Loucy (cell line): ENCODE results near the gene PYY.

ENCODE experiments used
- H2AFZ ChIP-seq: fragments of 200-600 bp; sonication (generic); 2 replicates; pipeline ENCODE4 v1.6.0; 2016; ENCODE audit warnings: antibody characterized with exemption, mild to moderate bottlenecking, low read length, moderate library complexity
- H3F3A ChIP-seq: fragments of 200-600 bp; 2 replicates; pipeline ENCODE4 v1.6.0; 2016; ENCODE audit warnings: antibody characterized with exemption, low read depth, mild to moderate bottlenecking
- H3K27me3 ChIP-seq: fragments of 200-600 bp; sonication (generic); 2 replicates; pipeline ENCODE4 v1.6.1; 2014; ENCODE audit warnings: low read length, mild to moderate bottlenecking; ENCODE audit not compliant: insufficient read depth, poor library complexity, severe bottlenecking
- H3K36me3 ChIP-seq: fragments of 200-600 bp; sonication (generic); 2 replicates; pipeline ENCODE4 v1.6.1; 2016; ENCODE audit warnings: low read length; ENCODE audit not compliant: insufficient read depth
- H3K4me1 ChIP-seq: fragments of 200-600 bp; sonication (generic); 2 replicates; pipeline ENCODE4 v1.5.1; 2014; ENCODE audit warnings: low read length, mild to moderate bottlenecking; ENCODE audit not compliant: insufficient read depth, poor library complexity, severe bottlenecking
- H3K4me2 ChIP-seq: fragments of 200-600 bp; sonication (generic); 2 replicates; pipeline ENCODE4 v1.6.0; 2014; ENCODE audit warnings: antibody characterized with exemption, low read length, low read depth, mild to moderate bottlenecking; ENCODE audit not compliant: poor library complexity, severe bottlenecking
- H3K4me3 ChIP-seq: fragments of 200-600 bp; sonication (generic); 2 replicates; pipeline ENCODE4 v1.5.1; 2014; ENCODE audit warnings: low read length, mild to moderate bottlenecking, mixed read lengths; ENCODE audit not compliant: poor library complexity, severe bottlenecking
- H3K79me2 ChIP-seq: fragments of 200-600 bp; sonication (generic); 2 replicates; pipeline ENCODE4 v1.6.1; 2014; ENCODE audit warnings: low read length; ENCODE audit not compliant: insufficient read depth
- H3K9ac ChIP-seq: fragments of 200-600 bp; sonication (generic); 2 replicates; pipeline ENCODE4 v1.6.0; 2014; ENCODE audit warnings: mild to moderate bottlenecking, low read depth, low read length, moderate library complexity; ENCODE audit not compliant: poor library complexity, severe bottlenecking
- H3K9me2 ChIP-seq: fragments of 200-600 bp; sonication (generic); replicated peaks from 2 replicates; pipeline ENCODE4 v1.6.1; 2016; ENCODE audit warnings: low read depth, low read length, mixed read lengths
- H3K9me3 ChIP-seq: fragments of 200-600 bp; sonication (generic); 2 replicates; pipeline ENCODE4 v1.6.1; 2014; ENCODE audit warnings: mild to moderate bottlenecking, antibody characterized with exemption, low read length, low read depth; ENCODE audit not compliant: insufficient read depth
- H4K20me1 ChIP-seq: fragments of 200-600 bp; sonication (generic); 2 replicates; pipeline ENCODE4 v1.6.0; 2014; ENCODE audit warnings: antibody characterized with exemption, low read length, mild to moderate bottlenecking; ENCODE audit not compliant: insufficient read depth, poor library complexity, severe bottlenecking
- EZH2phosphoT487 ChIP-seq: fragments of 200-600 bp; IDR thresholded peaks from 2 replicates; pipeline ENCODE4 v1.6.1; 2018; ENCODE audit warnings: antibody characterized with exemption, mild to moderate bottlenecking, moderate library complexity, borderline replicate concordance
- TF ChIP-seq, protein P1 (sequence below): fragments of 200-600 bp; sonication (generic); conservative IDR thresholded peaks from 2 replicates; pipeline ENCODE4 v1.5.1; 2014; ENCODE audit warnings: mild to moderate bottlenecking, antibody characterized with exemption, low read length

PYY gene

DNA sequence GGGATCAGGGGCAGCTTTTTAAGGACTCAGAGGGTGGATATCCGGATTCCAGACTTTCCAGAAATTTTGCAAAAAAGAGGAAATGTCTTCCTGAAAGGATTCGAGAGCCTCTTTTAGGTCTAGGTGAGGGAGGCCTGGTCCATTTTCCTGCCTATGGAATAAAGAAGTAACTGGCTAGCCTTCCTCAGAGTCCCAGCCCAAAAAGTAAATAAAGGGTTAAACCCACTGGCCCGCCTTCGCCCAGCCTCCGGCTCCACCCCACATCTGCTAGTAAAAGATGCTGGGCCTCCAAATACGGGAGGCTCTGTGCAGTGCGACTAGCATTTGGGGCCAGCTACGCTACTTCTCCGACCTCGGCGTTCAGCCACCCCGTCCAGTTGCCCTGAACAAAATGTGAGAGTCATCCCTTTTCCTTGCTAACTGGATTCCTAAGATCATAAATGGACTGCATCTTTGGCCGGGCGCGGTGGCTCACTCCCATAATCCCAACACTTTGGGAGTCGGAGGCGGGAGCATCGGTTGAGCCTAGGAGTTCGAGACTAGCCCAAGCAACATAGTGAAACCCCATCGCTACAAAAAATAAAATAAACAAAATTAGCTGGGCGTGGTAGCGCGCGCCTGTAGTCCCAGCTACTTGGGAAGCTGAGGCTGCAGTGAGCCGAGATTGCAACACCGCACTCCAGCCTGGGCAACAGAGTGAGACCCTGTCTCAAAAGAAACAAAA lies 45.6 kb downstream of the PYY start:
- peak overlapping the region; percentile 96 for H2AFZ ChIP-seq
- no peaks in the 10 kb centered on the region for H3K9me3 ChIP-seq
- H3K4me3 ChIP-seq: peak overlapping the region; percentile 74
- no peak for TF ChIP-seq EZH2phosphoT487
- TF ChIP-seq, protein P1, sequence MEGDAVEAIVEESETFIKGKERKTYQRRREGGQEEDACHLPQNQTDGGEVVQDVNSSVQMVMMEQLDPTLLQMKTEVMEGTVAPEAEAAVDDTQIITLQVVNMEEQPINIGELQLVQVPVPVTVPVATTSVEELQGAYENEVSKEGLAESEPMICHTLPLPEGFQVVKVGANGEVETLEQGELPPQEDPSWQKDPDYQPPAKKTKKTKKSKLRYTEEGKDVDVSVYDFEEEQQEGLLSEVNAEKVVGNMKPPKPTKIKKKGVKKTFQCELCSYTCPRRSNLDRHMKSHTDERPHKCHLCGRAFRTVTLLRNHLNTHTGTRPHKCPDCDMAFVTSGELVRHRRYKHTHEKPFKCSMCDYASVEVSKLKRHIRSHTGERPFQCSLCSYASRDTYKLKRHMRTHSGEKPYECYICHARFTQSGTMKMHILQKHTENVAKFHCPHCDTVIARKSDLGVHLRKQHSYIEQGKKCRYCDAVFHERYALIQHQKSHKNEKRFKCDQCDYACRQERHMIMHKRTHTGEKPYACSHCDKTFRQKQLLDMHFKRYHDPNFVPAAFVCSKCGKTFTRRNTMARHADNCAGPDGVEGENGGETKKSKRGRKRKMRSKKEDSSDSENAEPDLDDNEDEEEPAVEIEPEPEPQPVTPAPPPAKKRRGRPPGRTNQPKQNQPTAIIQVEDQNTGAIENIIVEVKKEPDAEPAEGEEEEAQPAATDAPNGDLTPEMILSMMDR: no peak
- peaks cover 4% of the 10 kb centered on the region for H3K27me3 ChIP-seq
- peaks cover 9% of the 10 kb centered on the region for H3K4me1 ChIP-seq
- no peaks in the 10 kb centered on the region for H3F3A ChIP-seq
- H3K9ac ChIP-seq: peak overlapping the region; percentile 34
- H3K4me2 ChIP-seq: peak overlapping the region; percentile 96
- no peaks in the 10 kb centered on the region for H3K36me3 ChIP-seq
- no peaks in the 10 kb centered on the region for H3K79me2 ChIP-seq
- H4K20me1 ChIP-seq: no peaks in the 10 kb centered on the region
- H3K9me2 ChIP-seq: no peaks in the 10 kb centered on the region

DNA sequence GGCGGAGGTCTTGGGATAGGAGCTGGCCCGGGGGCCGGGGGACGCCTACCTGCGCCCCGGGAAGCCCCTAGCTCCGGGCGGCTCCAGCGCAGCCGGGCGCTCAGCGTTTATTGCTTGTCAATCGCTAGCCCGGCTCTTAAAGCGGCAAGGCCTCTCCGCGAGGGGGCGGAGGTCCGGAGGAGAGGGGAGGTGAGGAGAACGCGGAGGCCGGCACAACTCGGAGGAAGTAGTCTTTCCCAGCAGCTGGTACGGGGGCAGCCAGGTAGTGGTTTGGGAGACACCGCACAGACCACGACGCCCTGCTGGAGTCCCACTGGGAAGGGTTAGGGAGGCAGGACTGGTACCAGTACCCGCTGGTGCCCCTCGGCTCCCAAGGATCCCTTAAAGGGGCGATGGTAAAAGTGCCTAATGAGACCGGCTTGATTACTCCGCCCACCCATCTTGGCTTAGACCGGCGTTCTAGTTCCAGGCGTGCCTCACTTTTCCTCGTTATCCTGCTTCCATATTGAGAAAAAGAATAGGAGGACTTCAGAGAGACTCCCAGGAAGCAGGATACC lies 46.2 kb downstream of the PYY start, which contains the start of gene MPP2:
Gene MPP2 (minus strand): TSS at position 112 of the 557 bp plus-strand sequence. CDS start 3,076 bp downstream, outside the sequence.
- peaks cover 9% of the 10 kb centered on the region for H3K4me1 ChIP-seq
- peak within 1 kb of the TSS; percentile 96 for H3K4me2 ChIP-seq
- H3K9me3 ChIP-seq: no peaks in the 10 kb centered on the region
- H2AFZ ChIP-seq: peak within 1 kb of the TSS; percentile 96
- H3F3A ChIP-seq: no peaks in the 10 kb centered on the region
- peak within 1 kb of the TSS; percentile 34 for H3K9ac ChIP-seq
- H3K27me3 ChIP-seq: peaks cover 4% of the 10 kb centered on the region
- no peaks in the 10 kb centered on the region for H3K9me2 ChIP-seq
- TF ChIP-seq EZH2phosphoT487: no peak
- TF ChIP-seq, protein P1: no peak
- no peaks in the 10 kb centered on the region for H3K36me3 ChIP-seq
- H3K79me2 ChIP-seq: no peaks in the 10 kb centered on the region
- peak within 1 kb of the TSS; percentile 74 for H3K4me3 ChIP-seq
- H4K20me1 ChIP-seq: no peaks in the 10 kb centered on the region

DNA sequence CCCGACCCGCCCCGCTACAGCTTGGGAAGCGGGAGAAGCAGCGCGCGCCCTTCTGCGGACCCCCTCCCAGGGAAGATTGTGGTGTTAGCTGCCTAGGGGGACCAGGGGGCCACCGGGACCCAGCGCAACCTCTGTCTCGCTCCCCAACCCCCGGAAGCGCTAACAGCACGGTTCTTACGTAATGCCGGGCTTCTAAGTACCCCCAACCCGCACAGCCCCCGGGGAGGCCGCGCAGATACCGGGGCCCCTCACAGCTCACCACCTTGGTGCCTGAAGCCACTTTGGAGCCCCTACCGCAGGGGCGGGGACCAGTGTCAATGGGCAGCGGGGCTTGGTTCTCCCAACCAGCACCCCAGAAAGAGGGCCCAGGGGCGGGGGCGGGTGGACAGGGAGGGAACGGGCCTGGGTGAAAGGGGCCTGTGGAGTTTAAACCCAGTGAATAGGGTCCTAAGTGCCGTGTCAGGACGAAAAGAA lies 46.8 kb downstream of the PYY start:
- H3K36me3 ChIP-seq: no peaks in the 10 kb centered on the region
- H2AFZ ChIP-seq: peak overlapping the region; percentile 96
- TF ChIP-seq EZH2phosphoT487: no peak
- TF ChIP-seq, protein P1: no peak
- no peaks in the 10 kb centered on the region for H3K9me3 ChIP-seq
- no peaks in the 10 kb centered on the region for H3F3A ChIP-seq
- peak overlapping the region; percentile 74 for H3K4me3 ChIP-seq
- H3K9me2 ChIP-seq: no peaks in the 10 kb centered on the region
- peak overlapping the region; percentile 96 for H3K4me2 ChIP-seq
- no peaks in the 10 kb centered on the region for H4K20me1 ChIP-seq
- peaks cover 9% of the 10 kb centered on the region for H3K4me1 ChIP-seq
- H3K9ac ChIP-seq: peak overlapping the region; percentile 34
- peaks cover 4% of the 10 kb centered on the region for H3K27me3 ChIP-seq
- no peaks in the 10 kb centered on the region for H3K79me2 ChIP-seq
